Spinal cord (tissue), 10 donors: ENCODE measurements around the gene LAMA5. TPM values are rescaled to one million over a fixed set of nuclear protein-coding genes. Genes with fewer than 3 reads are reported as not detected.

Experiments
- DNase-seq, 6 donors: peaks; one replicate each; pipeline versions ENCODE4 v3.0.0 to v3.0.0-alpha.2; 2013 to 2015; ENCODE audit warnings: low spot score in 6 of 6, low read depth in 4 of 6
- H3K27ac ChIP-seq: one replicate; pipeline ENCODE4 v1.5.1; 2013; ENCODE audit warnings: low read depth, low read length, control low read depth
- H3K27me3 ChIP-seq: one replicate; pipeline ENCODE4 v1.6.1; 2013; ENCODE audit warnings: low read length; ENCODE audit not compliant: control insufficient read depth, insufficient read depth
- H3K36me3 ChIP-seq: one replicate; pipeline ENCODE4 v1.6.1; 2013; ENCODE audit warnings: low read length; ENCODE audit not compliant: control insufficient read depth, insufficient read depth
- H3K4me1 ChIP-seq: one replicate; pipeline ENCODE4 v1.6.1; 2013; ENCODE audit warnings: low read length; ENCODE audit not compliant: control insufficient read depth, insufficient read depth
- H3K4me3 ChIP-seq: one replicate; pipeline ENCODE4 v1.5.1; 2013; ENCODE audit warnings: low read depth, low read length, control low read depth
- H3K9me3 ChIP-seq: one replicate; pipeline ENCODE4 v1.6.1; 2013; ENCODE audit warnings: low read length; ENCODE audit not compliant: control insufficient read depth, insufficient read depth
- WGBS: methylation state at CpG from one replicate; pipeline ENCODE4 v1.1.5; 2013; ENCODE audit warnings: missing lambda C conversion rate; ENCODE audit not compliant: insufficient coverage; 5-methylcytosine and 5-hydroxymethylcytosine counted together
- polyA plus RNA-seq, 2 donors: library from polyadenylated mRNA; unstranded; fragments of 120-200 nt; gene quantifications; one replicate each; pipeline ENCODE4 v1.2.1, GENCODE V29; 2013; ENCODE audit not compliant: insufficient read length in 2 of 2
- total RNA-seq, 2 donors: library from RNA; depleted of rRNA in 1 of 2; stranded (reverse); fragments of 120-200 nt in 1 of 2; fragments of >200 nt in 1 of 2; gene quantifications; one replicate each; pipeline versions ENCODE4 v1.2.3 to v1.2.4, GENCODE V29; 2013 to 2014
- donor health status: healthy.

The LAMA5 gene
- total and polyA plus RNA-seq, 4 donors = 15.8 to 86.8 (median 64.8) TPM

GRCh38 chr20:62316331-62317166 is 50.6 kb downstream of the LAMA5 start:
- H3K27ac ChIP-seq = no peak overlapping the region
- no peak overlapping the region for H3K4me3 ChIP-seq
- H3K36me3 ChIP-seq = peaks cover 88% of the 10 kb centered on the region
- H3K9me3 ChIP-seq = no peaks in the 10 kb centered on the region
- DNase-seq = no peak
- no peaks in the 10 kb centered on the region for H3K27me3 ChIP-seq
- WGBS = 87% methylated on average over 40 of the region's 40 CpGs
- no peaks in the 10 kb centered on the region for H3K4me1 ChIP-seq

- no peak for DNase-seq
- 94% methylated on average over 12 of the region's 12 CpGs for WGBS
- Histone ChIP-seq H3K36me3 (peaks cover 92% of the 10 kb centered on the region), H3K9me3 (no peaks in the 10 kb centered on the region), H3K4me1 (no peaks in the 10 kb centered on the region), H3K4me3 (no peak overlapping the region), H3K27ac (no peak overlapping the region), H3K27me3 (no peaks in the 10 kb centered on the region)
These were observed 51.3 kb downstream of the LAMA5 start for GRCh38 chr20:62315773-62316172.

GRCh38 chr20:62314711-62315302 is 52.3 kb downstream of the LAMA5 start:
- H3K36me3 ChIP-seq = peaks cover 95% of the 10 kb centered on the region
- WGBS = 89% methylated on average over 24 of the region's 25 CpGs
- no peaks in the 10 kb centered on the region for H3K9me3 ChIP-seq
- H3K4me1 ChIP-seq = no peaks in the 10 kb centered on the region
- H3K27ac ChIP-seq = no peak overlapping the region
- DNase-seq = no peak
- no peaks in the 10 kb centered on the region for H3K27me3 ChIP-seq
- no peak overlapping the region for H3K4me3 ChIP-seq

GRCh38 chr20:62314339-62314638 is 52.8 kb downstream of the LAMA5 start:
- Histone ChIP-seq H3K9me3 (no peaks in the 10 kb centered on the region), H3K27me3 (no peaks in the 10 kb centered on the region), H3K27ac (no peak overlapping the region), H3K4me3 (no peak overlapping the region), H3K4me1 (no peaks in the 10 kb centered on the region), H3K36me3 (peaks cover 94% of the 10 kb centered on the region)
- no peak for DNase-seq
- 89% methylated on average over 12 of the region's 12 CpGs for WGBS

GRCh38 chr20:62313460-62314338 is 53.4 kb downstream of the LAMA5 start:
- no peak overlapping the region for H3K4me3 ChIP-seq
- no peaks in the 10 kb centered on the region for H3K27me3 ChIP-seq
- H3K27ac ChIP-seq = no peak overlapping the region
- peaks cover 94% of the 10 kb centered on the region for H3K36me3 ChIP-seq
- H3K4me1 ChIP-seq = no peaks in the 10 kb centered on the region
- no peaks in the 10 kb centered on the region for H3K9me3 ChIP-seq
- no peak for DNase-seq
- 95% methylated on average over 51 of the region's 55 CpGs for WGBS

GRCh38 chr20:62313021-62313420 is 54.1 kb downstream of the LAMA5 start:
- no peak for DNase-seq
- no peaks in the 10 kb centered on the region for H3K4me1 ChIP-seq
- 94% methylated on average over 24 of the region's 26 CpGs for WGBS
- no peak overlapping the region for H3K4me3 ChIP-seq
- H3K9me3 ChIP-seq = no peaks in the 10 kb centered on the region
- peaks cover 95% of the 10 kb centered on the region for H3K36me3 ChIP-seq
- no peak overlapping the region for H3K27ac ChIP-seq
- H3K27me3 ChIP-seq = no peaks in the 10 kb centered on the region

- Histone ChIP-seq H3K9me3 (no peaks in the 10 kb centered on the region), H3K4me3 (no peak overlapping the region), H3K27ac (no peak overlapping the region), H3K4me1 (no peaks in the 10 kb centered on the region), H3K27me3 (no peaks in the 10 kb centered on the region), H3K36me3 (peaks cover 99% of the 10 kb centered on the region)
- WGBS = 98% methylated on average over 13 of the region's 16 CpGs
- no peak for DNase-seq
These were observed 54.5 kb downstream of the LAMA5 start for GRCh38 chr20:62312662-62312977.

GRCh38 chr20:62311832-62312661 is 55.1 kb downstream of the LAMA5 start:
- WGBS = 92% methylated on average over 53 of the region's 60 CpGs
- Histone ChIP-seq H3K27ac (no peak overlapping the region), H3K36me3 (peaks cover 99% of the 10 kb centered on the region)

GRCh38 chr20:62311150-62311549 is 56.0 kb downstream of the LAMA5 start:
- Histone ChIP-seq H3K4me3 (no peak overlapping the region), H3K27me3 (no peaks in the 10 kb centered on the region), H3K9me3 (no peaks in the 10 kb centered on the region), H3K4me1 (peaks cover 3% of the 10 kb centered on the region), H3K36me3 (peaks cover 99% of the 10 kb centered on the region), H3K27ac (no peak overlapping the region)
- 92% methylated on average over 18 of the region's 18 CpGs for WGBS
- no peak for DNase-seq

More at GRCh38 chr20:62311832-62312661, 55.1 kb downstream of the LAMA5 start:
- no peaks in the 10 kb centered on the region for H3K9me3 ChIP-seq
- H3K27me3 ChIP-seq = no peaks in the 10 kb centered on the region
- peaks cover 3% of the 10 kb centered on the region for H3K4me1 ChIP-seq
- H3K4me3 ChIP-seq = no peak overlapping the region
- no peak for DNase-seq
